ENCODE data around the gene NAV2. TPM values are rescaled to one million over a fixed set of nuclear protein-coding genes. Genes with fewer than 3 reads are reported as not detected.

Gene NAV2
- total RNA-seq, 1 experiment from 2014 or later, result 2.1 TPM

GRCh38 chr11:20050551-20051333, 338.1 kb downstream of the NAV2 start:
- Histone ChIP-seq H3K9ac (ENCODE audit: low read length) (no peak overlapping the region), H3K4me3 (replicated peaks in 1 of 2; ENCODE audit: low read depth in 1 of 2, low read length in 2 of 2) (no peak overlapping the region), H3K36me3 (ENCODE audit: control insufficient read depth in 1 of 2, insufficient read depth in 2 of 2, low read length in 2 of 2) (no peaks in the 10 kb centered on the region), H3K4me1 (ENCODE audit: control insufficient read depth in 1 of 2, insufficient read depth in 2 of 2, low read length in 2 of 2) (no peaks in the 10 kb centered on the region), H4K20me1 (ENCODE audit: insufficient read depth) (no peaks in the 10 kb centered on the region), H3K4me2 (ENCODE audit: low read length) (no peak overlapping the region), H3K27ac (ENCODE audit: low read depth, low read length) (no peak overlapping the region), H3K9me3 (ENCODE audit: control insufficient read depth in 1 of 2, insufficient read depth in 1 of 2, low read depth in 1 of 2, low read length in 2 of 2) (no peaks in the 10 kb centered on the region), H3K27me3 (ENCODE audit: insufficient read depth, low read length) (no peaks in the 10 kb centered on the region), H3K9me2 (ENCODE audit: insufficient read depth) (no peaks in the 10 kb centered on the region), H3K79me2 (ENCODE audit: insufficient read depth, low read length) (no peaks in the 10 kb centered on the region), H2AFZ (ENCODE audit: low read depth, low read length, poor library complexity, severe bottlenecking) (no peak overlapping the region)
- CTCF ChIA-PET, result no interaction called here
- no TSS peak for BruUV-seq (replicated peaks)
- POLR2A ChIA-PET, result no interaction called here
- no peak for TF ChIP-seq ATF3 (IDR thresholded peaks at IDR 0.05)
- no peak for TF ChIP-seq TCF7L2 (IDR thresholded peaks at IDR 0.05; ENCODE audit: borderline replicate concordance, extremely low read depth, insufficient read depth, insufficient read length)
- no peak for TF ChIP-seq ZNF274 (IDR thresholded peaks at IDR 0.05; ENCODE audit: low read depth, low read length)
- no peak for TF ChIP-seq ZFX (IDR thresholded peaks at IDR 0.05)
- no peak for TF ChIP-seq POLR2A (IDR thresholded peaks at IDR 0.05; ENCODE audit: borderline replicate concordance, extremely low read depth, insufficient read depth, insufficient read length)
- TF ChIP-seq CEBPB (IDR thresholded peaks at IDR 0.05; ENCODE audit: low read depth), result no peak
- RAD21 ChIA-PET (ENCODE audit: low non-redundant PET in 1 of 2, low total read pairs in 2 of 2, uncharacterized antibody in 2 of 2, unreplicated experiment in 2 of 2), result no interaction called here
- no peak for DNase-seq (ENCODE audit: low read depth, low spot score)
- intact Hi-C loops (cut with micrococcal nuclease), result no loop called here
- ATAC-seq, result no peak

- no TSS peak for BruUV-seq (replicated peaks)
- Histone ChIP-seq H3K4me3 (replicated peaks in 1 of 2; ENCODE audit: low read depth in 1 of 2, low read length in 2 of 2) (no peak overlapping the region), H3K9me2 (ENCODE audit: insufficient read depth) (no peaks in the 10 kb centered on the region), H2AFZ (ENCODE audit: low read depth, low read length, poor library complexity, severe bottlenecking) (no peak overlapping the region), H3K4me1 (ENCODE audit: control insufficient read depth in 1 of 2, insufficient read depth in 2 of 2, low read length in 2 of 2) (no peaks in the 10 kb centered on the region), H3K9ac (ENCODE audit: low read length) (no peak overlapping the region), H3K27me3 (ENCODE audit: insufficient read depth, low read length) (no peaks in the 10 kb centered on the region), H3K9me3 (ENCODE audit: control insufficient read depth in 1 of 2, insufficient read depth in 1 of 2, low read depth in 1 of 2, low read length in 2 of 2) (no peaks in the 10 kb centered on the region), H3K4me2 (ENCODE audit: low read length) (no peak overlapping the region), H4K20me1 (ENCODE audit: insufficient read depth) (no peaks in the 10 kb centered on the region), H3K79me2 (ENCODE audit: insufficient read depth, low read length) (no peaks in the 10 kb centered on the region), H3K36me3 (ENCODE audit: control insufficient read depth in 1 of 2, insufficient read depth in 2 of 2, low read length in 2 of 2) (no peaks in the 10 kb centered on the region), H3K27ac (ENCODE audit: low read depth, low read length) (no peak overlapping the region)
- RAD21 ChIA-PET (ENCODE audit: low non-redundant PET in 1 of 2, low total read pairs in 2 of 2, uncharacterized antibody in 2 of 2, unreplicated experiment in 2 of 2), result no interaction called here
- POLR2A ChIA-PET, result no interaction called here
- intact Hi-C loops (cut with micrococcal nuclease), result no loop called here
- no peak for DNase-seq (ENCODE audit: low read depth, low spot score)
- no peak for ATAC-seq
- CTCF ChIA-PET, result no interaction called here
- TF ChIP-seq JUND (IDR thresholded peaks at IDR 0.05) (no peak), YY1 (IDR thresholded peaks at IDR 0.05; ENCODE audit: extremely low read depth, insufficient replicate concordance, low read depth, low read length) (no peak), TCF7L2 (IDR thresholded peaks at IDR 0.05; ENCODE audit: borderline replicate concordance, extremely low read depth, insufficient read depth, insufficient read length) (no peak), MAX (IDR thresholded peaks at IDR 0.05) (no peak), SP1 (IDR thresholded peaks at IDR 0.05; ENCODE audit: low read depth) (no peak), ATF3 (IDR thresholded peaks at IDR 0.05) (no peak), ZNF274 (IDR thresholded peaks at IDR 0.05; ENCODE audit: low read depth, low read length) (no peak), ZFX (IDR thresholded peaks at IDR 0.05) (no peak), EGR1 (IDR thresholded peaks at IDR 0.05; ENCODE audit: low read depth) (no peak), CEBPB (IDR thresholded peaks at IDR 0.05; ENCODE audit: low read depth) (no peak), FOSL1 (IDR thresholded peaks at IDR 0.05; ENCODE audit: low read depth) (no peak), EZH2phosphoT487 (IDR thresholded peaks at IDR 0.05; ENCODE audit: borderline replicate concordance) (no peak), POLR2A (IDR thresholded peaks at IDR 0.05; ENCODE audit: borderline replicate concordance, extremely low read depth, insufficient read depth, insufficient read length) (no peak)
Observed at GRCh38 chr11:20051469-20052399, 339.1 kb downstream of the NAV2 start.

Measured in HCT116 (cell line).